HG02884 (cell line): ENCODE measurements around the gene PLPP6.
A peak's percentile ranks its signal among the peaks of the same experiment; 100 is the strongest.

Source experiments
- ATAC-seq: cut with Tn5 transposase; IDR thresholded peaks from one replicate; pipeline ENCODE4 v1.9.1; 2021; ENCODE audit warnings: mild to moderate bottlenecking, moderate library complexity; ENCODE audit not compliant: unreplicated experiment

Gene PLPP6

GRCh38 chr9:4690144-4690543 lies 28.1 kb downstream of the PLPP6 start:
- peak; percentile 58 for ATAC-seq

GRCh38 chr9:4691795-4692194 lies 29.7 kb downstream of the PLPP6 start:
- ATAC-seq: no peak

- ATAC-seq: no peak
Measured at GRCh38 chr9:4700091-4700490, 38.0 kb downstream of the PLPP6 start.

GRCh38 chr9:4700932-4701331 lies 38.8 kb downstream of the PLPP6 start:
- no peak for ATAC-seq

- ATAC-seq: no peak
Measured at GRCh38 chr9:4701526-4701925, 39.4 kb downstream of the PLPP6 start.

GRCh38 chr9:4704129-4704528 lies 42.0 kb downstream of the PLPP6 start:
- ATAC-seq: no peak

- no peak for ATAC-seq
Measured at GRCh38 chr9:4706021-4706420, 43.9 kb downstream of the PLPP6 start.

GRCh38 chr9:4706971-4707622 lies 45.0 kb downstream of the PLPP6 start:
- no peak for ATAC-seq

- no peak for ATAC-seq
Measured at GRCh38 chr9:4709380-4709779, 47.3 kb downstream of the PLPP6 start.

GRCh38 chr9:4713849-4714248 lies 51.8 kb downstream of the PLPP6 start:
- no peak for ATAC-seq

GRCh38 chr9:4714266-4715016 lies 52.3 kb downstream of the PLPP6 start:
- ATAC-seq: no peak
